IMR-90 (cell line): ENCODE data around the gene LRP1B. TPM values are rescaled to one million over a fixed set of nuclear protein-coding genes. Genes with fewer than 3 reads are reported as not detected.

ENCODE experiments used
- ATAC-seq: fragments of 200-7000 bp; cut with Tn5 transposase; 2 replicates; pipeline ENCODE4 v1.9.1; 2020; ENCODE audit warnings: low read depth, mild to moderate bottlenecking, moderate library complexity
- BruUV-seq: library from RNA; stranded (reverse); fragments of 400-500 nt; replicated peaks from 2 replicates; lab custom pipeline; 2021; lab: Mats Ljungman, UMichigan
- CTCF ChIA-PET: fragments of 300-600 bp; formaldehyde crosslinking; extraction: SDS; loops from one replicate; lab custom pipeline; 2021; ENCODE audit warnings: antibody characterized with exemption; lab: Yijun Ruan, JAX
- POLR2A ChIA-PET: fragments of 300-600 bp; sonication (Branson Sonifier 250); formaldehyde crosslinking; loops from one replicate; lab custom pipeline; 2022; ENCODE audit warnings: antibody characterized with exemption; ENCODE audit not compliant: unreplicated experiment; lab: Charles Lee
- DNase-seq: peaks from one replicate; pipeline ENCODE4 v3.0.0; 2013
- H2AFZ ChIP-seq: replicated peaks from 2 replicates; pipeline ENCODE3; 2013; ENCODE audit warnings: low read length, mild to moderate bottlenecking; ENCODE audit not compliant: poor library complexity
- H2AK5ac ChIP-seq: 2 replicates; pipeline ENCODE4 v1.6.1; 2013; ENCODE audit warnings: low read depth, low read length, inconsistent platforms
- H2AK9ac ChIP-seq: replicated peaks from 2 replicates; pipeline ENCODE3; 2013; ENCODE audit warnings: mild to moderate bottlenecking, low read depth, low read length, moderate library complexity; ENCODE audit not compliant: poor library complexity
- H2BK120ac ChIP-seq: 2 replicates; pipeline ENCODE4 v1.6.1; 2013; ENCODE audit warnings: low read depth, low read length, inconsistent platforms
- H2BK15ac ChIP-seq: 3 replicates; pipeline ENCODE4 v1.6.1; 2013; ENCODE audit warnings: low read depth, low read length, inconsistent platforms
- H2BK20ac ChIP-seq: 2 replicates; pipeline ENCODE4 v1.6.1; 2013; ENCODE audit warnings: low read depth, mild to moderate bottlenecking, inconsistent platforms, low read length, moderate library complexity
- H2BK5ac ChIP-seq: 2 replicates; pipeline ENCODE4 v1.6.1; 2013; ENCODE audit warnings: mild to moderate bottlenecking, low read depth, low read length, inconsistent platforms; ENCODE audit not compliant: poor library complexity, severe bottlenecking
- H3K14ac ChIP-seq: replicated peaks from 2 replicates; pipeline ENCODE4 v1.6.1; 2013; ENCODE audit warnings: low read depth, low read length, inconsistent platforms
- H3K18ac ChIP-seq: 2 replicates; pipeline ENCODE4 v1.6.1; 2013; ENCODE audit warnings: low read depth, low read length, control low read depth
- H3K23ac ChIP-seq: 2 replicates; pipeline ENCODE4 v1.6.1; 2013; ENCODE audit warnings: low read depth, low read length, inconsistent platforms
- H3K27ac ChIP-seq: 2 replicates; pipeline ENCODE4 v1.5.1; 2013; ENCODE audit warnings: mild to moderate bottlenecking, control low read depth, low read length; ENCODE audit not compliant: insufficient read depth
- H3K27me3 ChIP-seq: 2 replicates; pipeline ENCODE4 v1.6.1; 2013; ENCODE audit warnings: low read length; ENCODE audit not compliant: control insufficient read depth, insufficient read depth
- H3K36me3 ChIP-seq: 2 replicates; pipeline ENCODE4 v1.6.1; 2013; ENCODE audit warnings: low read length, mixed read lengths; ENCODE audit not compliant: control insufficient read depth, insufficient read depth
- H3K4ac ChIP-seq: 2 replicates; pipeline ENCODE4 v1.6.1; 2013; ENCODE audit warnings: low read depth, low read length, inconsistent platforms
- H3K4me1 ChIP-seq: 2 replicates; pipeline ENCODE4 v1.6.1; 2013; ENCODE audit warnings: low read length, mixed read lengths; ENCODE audit not compliant: control insufficient read depth, insufficient read depth
- H3K4me2 ChIP-seq: 2 replicates; pipeline ENCODE4 v1.6.1; 2013; ENCODE audit warnings: low read depth, mild to moderate bottlenecking, control low read depth, low read length, moderate library complexity
- H3K4me3 ChIP-seq: 2 replicates; pipeline ENCODE4 v1.5.1; 2013; ENCODE audit warnings: low read depth, mild to moderate bottlenecking, control low read depth, low read length, moderate library complexity; ENCODE audit not compliant: insufficient read depth
- H3K56ac ChIP-seq: 2 replicates; pipeline ENCODE4 v1.6.1; 2013; ENCODE audit warnings: low read length, inconsistent platforms; ENCODE audit not compliant: insufficient read depth; ENCODE audit errors: extremely low read depth
- H3K79me1 ChIP-seq, 2 experiments: 2 replicates each; pipeline ENCODE4 v1.6.1; 2013; ENCODE audit warnings: low read length in 2 of 2, inconsistent platforms in 1 of 2, low read depth in 1 of 2
- H3K9ac ChIP-seq: 2 replicates; pipeline ENCODE4 v1.6.1; 2013; ENCODE audit warnings: low read depth, low read length, control low read depth
- H3K9me1 ChIP-seq: 2 replicates; pipeline ENCODE4 v1.6.1; 2013; ENCODE audit warnings: low read length, inconsistent platforms; ENCODE audit not compliant: insufficient read depth
- H3K9me3 ChIP-seq: 2 replicates; pipeline ENCODE4 v1.6.1; 2013; ENCODE audit warnings: low read length; ENCODE audit not compliant: control insufficient read depth, insufficient read depth
- H4K20me1 ChIP-seq: 2 replicates; pipeline ENCODE4 v1.6.1; 2013; ENCODE audit warnings: low read length, inconsistent platforms; ENCODE audit not compliant: insufficient read depth
- H4K5ac ChIP-seq: 2 replicates; pipeline ENCODE4 v1.6.1; 2013; ENCODE audit warnings: mild to moderate bottlenecking, low read depth, low read length, control low read depth
- H4K8ac ChIP-seq, 2 experiments: 2 replicates each; pipeline ENCODE4 v1.6.1; 2013; ENCODE audit warnings: low read depth in 2 of 2, low read length in 2 of 2, control low read depth in 1 of 2, inconsistent platforms in 1 of 2
- H4K91ac ChIP-seq: 2 replicates; pipeline ENCODE4 v1.6.1; 2013; ENCODE audit warnings: low read depth, low read length, inconsistent platforms; ENCODE audit not compliant: insufficient read depth
- RFX5 ChIP-seq: IDR thresholded peaks from 2 replicates; pipeline ENCODE4 v1.8.0; 2012; ENCODE audit warnings: low read depth, mild to moderate bottlenecking, low read length, moderate library complexity
- WGBS, 2 experiments: methylation state at CpG; one replicate each; pipeline versions ENCODE4 v1.1.5 to v1.1.7; 2013; ENCODE audit warnings: missing lambda C conversion rate in 2 of 2; ENCODE audit not compliant: insufficient read length in 1 of 2; ENCODE audit errors: extremely low coverage in 2 of 2; 5-methylcytosine and 5-hydroxymethylcytosine counted together
- dilution Hi-C: fragments of 300-500 bp; cut with HindIII; formaldehyde crosslinking; loops from one replicate; pipeline ENCODE4 v1.14.3; 2018; ENCODE audit warnings: low sequenced_read_pairs; ENCODE audit not compliant: unreplicated experiment
- in situ Hi-C: fragments of 300-500 bp; cut with MboI; formaldehyde crosslinking; loops from 3 replicates; pipeline ENCODE4 v1.14.3; 2019; ENCODE audit warnings: low sequenced_read_pairs, inconsistent platforms, mixed read lengths
- intact Hi-C: fragments of 100-400 bp; cut with micrococcal nuclease; formaldehyde crosslinking; loops from 2 replicates; pipeline ENCODE4 v1.10.0; 2022
- polyA plus RNA-seq, 3 experiments: library from polyadenylated mRNA; depleted of rRNA; stranded (reverse); fragments of >200 nt; gene quantifications; 2 replicates each; pipeline ENCODE4 v1.2.3, GENCODE V29; 2012; ENCODE audit warnings: low replicate concordance in 1 of 3
- total RNA-seq: library from RNA; depleted of rRNA; stranded (reverse); fragments of >200 nt; gene quantifications from 2 replicates; pipeline ENCODE4 v1.2.3, GENCODE V29; 2012

LRP1B gene
- total and polyA plus RNA-seq, 2 of the 4 experiments (the other 2 are of a cell fraction), result under 0.01 to 0.02 TPM

GRCh38 chr2:141906678-141907077 is 224.1 kb downstream of the LRP1B start:
- H2BK20ac ChIP-seq, result no peak overlapping the region
- dilution Hi-C loops (no loop called here), in situ Hi-C loops (no loop called here), intact Hi-C loops (no loop called here)
- H3K4ac ChIP-seq, result no peak overlapping the region
- no peaks in the 10 kb centered on the region for H4K20me1 ChIP-seq
- no peaks in the 10 kb centered on the region for H3K27me3 ChIP-seq
- H3K36me3 ChIP-seq, result no peaks in the 10 kb centered on the region
- no CpG with 5 or more reads among the region's 2 CpGs for WGBS, 2 experiments
- H4K91ac ChIP-seq, result no peak overlapping the region
- H3K4me1 ChIP-seq, result no peaks in the 10 kb centered on the region
- no TSS peak for BruUV-seq
- no peak overlapping the region for H4K5ac ChIP-seq
- H2BK120ac ChIP-seq, result no peak overlapping the region
- no peaks in the 10 kb centered on the region for H3K9me3 ChIP-seq
- no peak overlapping the region for H3K14ac ChIP-seq
- DNase-seq (no peak), ATAC-seq (no peak)
- no peak overlapping the region for H3K4me3 ChIP-seq
- no peak overlapping the region for H3K4me2 ChIP-seq
- no peak overlapping the region for H3K56ac ChIP-seq
- H2BK5ac ChIP-seq, result no peak overlapping the region
- H3K23ac ChIP-seq, result no peak overlapping the region
- TF ChIP-seq RFX5, result no peak
- CTCF ChIA-PET, result no interaction called here
- no peak overlapping the region for H2AK5ac ChIP-seq
- no peak overlapping the region for H3K27ac ChIP-seq
- H2AFZ ChIP-seq, result no peak overlapping the region
- no peak overlapping the region for H4K8ac ChIP-seq
- no peaks in the 10 kb centered on the region for H3K79me1 ChIP-seq
- H3K18ac ChIP-seq, result no peak overlapping the region
- no peak overlapping the region for H2BK15ac ChIP-seq
- no peaks in the 10 kb centered on the region for H3K9me1 ChIP-seq
- H3K9ac ChIP-seq, result no peak overlapping the region
- POLR2A ChIA-PET, result no interaction called here
- H2AK9ac ChIP-seq, result no peak overlapping the region
